GM12878 (cell line): Measurements from ENCODE around the gene MCC. TPM values are rescaled to one million over a fixed set of nuclear protein-coding genes. Genes with fewer than 3 reads are reported as not detected.

Source experiments
- BACH1 ChIP-seq: fragments of 450-650 bp; IDR thresholded peaks from 2 replicates; pipeline ENCODE4 v1.6.1; 2017; ENCODE audit warnings: mild to moderate bottlenecking, borderline replicate concordance
- CEBPB ChIP-seq, 2 experiments: fragments of 150-350 bp in 1 of 2; IDR thresholded peaks; 2 replicates each; pipeline ENCODE4 v1.6.1; 2012 to 2014; ENCODE audit warnings: low read depth in 2 of 2, low read length in 2 of 2, borderline replicate concordance in 1 of 2, inconsistent platforms in 1 of 2
- E2F8 ChIP-seq: fragments of 450-650 bp; IDR thresholded peaks from 2 replicates; pipeline ENCODE4 v1.6.1; 2018; ENCODE audit warnings: mild to moderate bottlenecking, low read depth, moderate library complexity; ENCODE audit not compliant: partially characterized antibody
- HDAC6 ChIP-seq: fragments of 200-600 bp; sonication (generic); IDR thresholded peaks from one replicate; pipeline ENCODE4 v1.8.0; 2017; ENCODE audit warnings: antibody characterized with exemption; ENCODE audit not compliant: unreplicated experiment
- IRF4 ChIP-seq: IDR thresholded peaks from 2 replicates; pipeline ENCODE4 v1.6.1; 2011; ENCODE audit warnings: low read depth, low read length
- IRF5 ChIP-seq: fragments of 450-650 bp; IDR thresholded peaks from 2 replicates; pipeline ENCODE4 v1.6.1; 2017; ENCODE audit warnings: borderline replicate concordance
- JUND ChIP-seq: IDR thresholded peaks from 2 replicates; pipeline ENCODE4 v1.6.1; 2012; ENCODE audit warnings: low read depth, mild to moderate bottlenecking, low read length, improper control_type of control experiment, moderate library complexity
- MEF2A ChIP-seq: IDR thresholded peaks from 2 replicates; pipeline ENCODE4 v1.6.1; 2011; ENCODE audit warnings: low read depth, mild to moderate bottlenecking, low read length, moderate library complexity; ENCODE audit not compliant: insufficient read depth
- MEF2B ChIP-seq: fragments of 450-650 bp; IDR thresholded peaks from 2 replicates; pipeline ENCODE4 v1.6.1; 2018; ENCODE audit warnings: mild to moderate bottlenecking, moderate library complexity; ENCODE audit not compliant: partially characterized antibody, poor library complexity, severe bottlenecking
- MLLT1 ChIP-seq: fragments of 450-650 bp; IDR thresholded peaks from 2 replicates; pipeline ENCODE4 v1.6.1; 2016; ENCODE audit warnings: mild to moderate bottlenecking
- NBN ChIP-seq: fragments of 450-650 bp; IDR thresholded peaks from 2 replicates; pipeline ENCODE4 v1.6.1; 2016
- NKRF ChIP-seq: fragments of 450-650 bp; conservative IDR thresholded peaks from 2 replicates; pipeline ENCODE4 v1.6.1; 2017; ENCODE audit warnings: mild to moderate bottlenecking, moderate library complexity
- PAX8 ChIP-seq: fragments of 450-650 bp; IDR thresholded peaks from 2 replicates; pipeline ENCODE4 v1.6.1; 2017; ENCODE audit warnings: mild to moderate bottlenecking, moderate library complexity
- RBBP5 ChIP-seq: fragments of 200-600 bp; sonication (generic); conservative IDR thresholded peaks from 2 replicates; pipeline ENCODE4 v1.6.1; 2016
- SPI1 ChIP-seq: IDR thresholded peaks from 2 replicates; pipeline ENCODE4 v1.6.1; 2011; ENCODE audit warnings: low read depth, mild to moderate bottlenecking, low read length, moderate library complexity, borderline replicate concordance; ENCODE audit not compliant: insufficient read depth
- SRF ChIP-seq, 2 experiments: IDR thresholded peaks; 2 replicates each; pipeline ENCODE4 v1.6.1; 2011; ENCODE audit warnings: low read depth in 2 of 2, low read length in 2 of 2, mild to moderate bottlenecking in 1 of 2, moderate library complexity in 1 of 2
- STAT1 ChIP-seq: fragments of 450-650 bp; conservative IDR thresholded peaks from 2 replicates; pipeline ENCODE4 v1.6.1; 2014; ENCODE audit warnings: antibody characterized with exemption, mild to moderate bottlenecking
- WRNIP1 ChIP-seq: IDR thresholded peaks from 2 replicates; pipeline ENCODE4 v1.6.1; 2011; ENCODE audit warnings: low read depth, low read length, improper control_type of control experiment, borderline replicate concordance
- ZNF207 ChIP-seq: fragments of 450-650 bp; IDR thresholded peaks from 2 replicates; pipeline ENCODE4 v1.6.1; 2014; ENCODE audit warnings: antibody characterized with exemption, mild to moderate bottlenecking, borderline replicate concordance
- polyA plus RNA-seq, 11 experiments: library from polyadenylated mRNA; depleted of rRNA in 4 of 11; unstranded in 6 of 11; stranded (reverse) in 5 of 11; fragments of >200 nt; fragmentation: Nextera tagmentation in 4 of 11; fragmentation: Illumina TruSeq in 1 of 11; extraction: Ambion mirVana in 4 of 11; extraction: Trizol in 1 of 11; gene quantifications; 1 replicate in 1 of 11; 2 replicates in 10 of 11; pipeline versions ENCODE4 v1.2.1 to v1.2.3, GENCODE V29; 2011 to 2016; ENCODE audit warnings: inconsistent platforms in 2 of 11, missing spikeins in 2 of 11, low read depth in 1 of 11
- total RNA-seq, 4 experiments: library from RNA; depleted of rRNA in 3 of 4; stranded (reverse); fragments of >200 nt in 3 of 4; fragmentation: Illumina TruSeq in 1 of 4; extraction: Trizol in 1 of 4; gene quantifications; 2 replicates each; pipeline versions ENCODE4 v1.2.1 to v1.2.3, GENCODE V29; 2013 to 2021
- TF ChIP-seq, protein P1 (sequence below): fragments of 450-650 bp; IDR thresholded peaks from 2 replicates; pipeline ENCODE4 v1.6.1; 2016; ENCODE audit warnings: mild to moderate bottlenecking

Gene MCC
- total and polyA plus RNA-seq, 10 of the 15 experiments (the other 5 are each of a cell fraction or from before 2014, with no cell fraction given): 0.03 to 0.86 (median 0.16) TPM

DNA sequence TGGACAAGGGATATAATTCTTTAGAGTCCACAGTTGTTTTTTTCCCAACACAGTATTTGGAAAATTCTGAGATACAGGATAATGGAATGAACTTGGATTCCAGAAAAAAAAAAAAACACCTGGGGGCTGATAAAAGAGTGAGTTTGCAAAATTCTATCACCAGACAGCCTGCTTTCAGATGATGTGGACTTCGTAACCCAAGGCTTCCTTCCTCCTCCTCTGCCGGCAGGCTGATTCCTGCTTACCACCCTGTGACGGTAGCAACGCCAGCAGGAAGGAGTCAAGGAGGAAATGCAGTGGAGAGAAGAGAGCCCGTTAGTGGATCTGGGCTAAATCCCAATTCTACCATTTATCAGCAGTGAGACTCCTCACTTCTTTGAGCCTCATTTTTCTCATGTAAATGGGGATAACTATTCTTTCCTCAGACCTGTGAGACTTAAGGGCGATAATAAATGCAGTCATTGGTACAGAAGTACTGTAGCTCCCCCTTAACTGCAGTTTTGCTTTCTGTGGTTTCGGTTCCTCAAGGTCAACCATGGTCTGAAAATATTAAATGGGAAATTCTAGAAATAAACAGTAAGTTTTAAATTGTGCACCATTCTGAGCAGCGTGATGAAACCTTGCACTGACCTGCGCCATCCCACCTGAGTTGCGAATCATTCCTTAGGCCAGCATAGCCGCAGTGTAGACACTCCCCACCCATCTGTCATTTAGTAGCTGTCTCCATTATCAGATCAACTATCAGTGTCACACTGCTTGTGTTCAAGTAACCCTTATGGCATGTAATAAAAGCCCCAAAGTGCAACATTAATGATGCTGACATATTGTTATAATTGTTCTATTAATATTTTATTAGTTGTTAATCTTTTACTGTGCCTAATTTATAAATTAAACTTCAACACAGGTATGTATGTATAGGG, 440.3 kb downstream of the MCC start (continued):
- TF ChIP-seq IRF5: no peak
- no peak for TF ChIP-seq NKRF
- TF ChIP-seq ZNF207: no peak
- TF ChIP-seq STAT1: no peak
- TF ChIP-seq CEBPB (IDR thresholded peaks at IDR 0.05; ENCODE audit: borderline replicate concordance in 1 of 2, low read depth in 2 of 2, low read length in 2 of 2): no peak
- no peak for TF ChIP-seq E2F8
- TF ChIP-seq RBBP5: no peak
- 0 out of 2 replicates have a peak, but pooled peaks have one; percentile 21 for TF ChIP-seq IRF4
- TF ChIP-seq SRF (IDR thresholded peaks at IDR 0.05; ENCODE audit: low read depth in 2 of 2, low read length in 2 of 2): no peak
- TF ChIP-seq SPI1: peak; percentile 65
- no peak for TF ChIP-seq MEF2B
- no peak for TF ChIP-seq WRNIP1
- TF ChIP-seq PAX8: no peak
- TF ChIP-seq, protein P1, sequence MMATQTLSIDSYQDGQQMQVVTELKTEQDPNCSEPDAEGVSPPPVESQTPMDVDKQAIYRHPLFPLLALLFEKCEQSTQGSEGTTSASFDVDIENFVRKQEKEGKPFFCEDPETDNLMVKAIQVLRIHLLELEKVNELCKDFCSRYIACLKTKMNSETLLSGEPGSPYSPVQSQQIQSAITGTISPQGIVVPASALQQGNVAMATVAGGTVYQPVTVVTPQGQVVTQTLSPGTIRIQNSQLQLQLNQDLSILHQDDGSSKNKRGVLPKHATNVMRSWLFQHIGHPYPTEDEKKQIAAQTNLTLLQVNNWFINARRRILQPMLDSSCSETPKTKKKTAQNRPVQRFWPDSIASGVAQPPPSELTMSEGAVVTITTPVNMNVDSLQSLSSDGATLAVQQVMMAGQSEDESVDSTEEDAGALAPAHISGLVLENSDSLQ: no peak
- TF ChIP-seq JUND: no peak
- TF ChIP-seq MLLT1: no peak
- TF ChIP-seq BACH1: no peak
- TF ChIP-seq MEF2A: no peak
- no peak for TF ChIP-seq HDAC6
- no peak for TF ChIP-seq NBN
